HepG2 (cell line): Measurements from ENCODE around the gene ELP5. TPM values are rescaled to one million over a fixed set of nuclear protein-coding genes. Genes with fewer than 3 reads are reported as not detected.

Experiments used
- FIP1L1 ChIP-seq: fragments of 200-400 bp; formaldehyde crosslinking; IDR thresholded peaks from 2 replicates; pipeline ENCODE4 v1.6.1; 2018; ENCODE audit warnings: low read depth, mild to moderate bottlenecking, low read length, moderate library complexity, borderline replicate concordance; ENCODE audit not compliant: insufficient read depth
- GATAD1 ChIP-seq: IDR thresholded peaks from 2 replicates; pipeline ENCODE4 v1.6.1; 2016; ENCODE audit warnings: missing genetic modification reagents, missing compliant biosample characterization
- KDM1A ChIP-seq: IDR thresholded peaks from 2 replicates; pipeline ENCODE4 v1.6.1; 2016; ENCODE audit warnings: missing compliant biosample characterization
- KLF15 ChIP-seq: sonication (generic); formaldehyde crosslinking; IDR thresholded peaks from 2 replicates; pipeline ENCODE4 v1.8.1; 2023; ENCODE audit warnings: borderline replicate concordance, mild to moderate bottlenecking, inconsistent platforms, missing genetic modification reagents, mixed read lengths
- MAF1 ChIP-seq: sonication (generic); formaldehyde crosslinking; IDR thresholded peaks from 2 replicates; pipeline ENCODE4 v1.5.0; 2020; ENCODE audit warnings: missing genetic modification reagents, borderline replicate concordance
- RELA ChIP-seq: sonication (generic); formaldehyde crosslinking; IDR thresholded peaks from 2 replicates; pipeline ENCODE4 v1.4.0; 2020; ENCODE audit warnings: missing genetic modification reagents
- ZNF12 ChIP-seq: sonication (generic); formaldehyde crosslinking; IDR thresholded peaks from 2 replicates; pipeline ENCODE4 v1.5.0; 2020; ENCODE audit warnings: missing genetic modification reagents
- ZNF530 ChIP-seq: sonication (generic); formaldehyde crosslinking; IDR thresholded peaks from 2 replicates; pipeline ENCODE4 v1.5.0; 2020; ENCODE audit warnings: low read depth, mild to moderate bottlenecking, missing genetic modification reagents
- ZSCAN25 ChIP-seq: sonication (generic); formaldehyde crosslinking; IDR thresholded peaks from 2 replicates; pipeline ENCODE4 v1.8.0; 2022; ENCODE audit warnings: mild to moderate bottlenecking, missing genetic modification reagents
- polyA plus RNA-seq, 8 experiments: library from polyadenylated mRNA; depleted of rRNA in 3 of 8; stranded (reverse) in 7 of 8; unstranded in 1 of 8; fragments of >200 nt; fragmentation: Illumina TruSeq in 4 of 8; extraction: Trizol in 4 of 8; gene quantifications; 2 replicates each; pipeline versions ENCODE4 v1.2.1 to v1.2.3, GENCODE V29; 2011 to 2016; ENCODE audit warnings: low read depth in 4 of 8, missing spikeins in 1 of 8, mixed read lengths in 1 of 8; ENCODE audit not compliant: insufficient read depth in 1 of 8
- total RNA-seq, 5 experiments: library from RNA; depleted of rRNA; stranded (reverse); fragments of >200 nt; fragmentation: Illumina TruSeq; extraction: Trizol; gene quantifications; 2 replicates each; pipeline ENCODE4 v1.2.3, GENCODE V29; 2016; ENCODE audit warnings: low read depth in 1 of 5
- TF ChIP-seq, protein P1 (sequence below): sonication (generic); formaldehyde crosslinking; IDR thresholded peaks from 2 replicates; pipeline ENCODE4 v1.4.0; 2020; ENCODE audit warnings: missing genetic modification reagents
- TF ChIP-seq, protein P2 (sequence below): sonication (generic); formaldehyde crosslinking; IDR thresholded peaks from 2 replicates; pipeline ENCODE4 v1.4.0; 2020; ENCODE audit warnings: missing genetic modification reagents
- TF ChIP-seq, protein P3 (sequence below): sonication (generic); formaldehyde crosslinking; IDR thresholded peaks from 2 replicates; pipeline ENCODE4 v1.4.0; 2020; ENCODE audit warnings: missing genetic modification reagents, borderline replicate concordance

Gene ELP5
- total and polyA plus RNA-seq, 2 of the 13 experiments (the other 11 are each of a cell fraction or from before 2014, with no cell fraction given) = 67.6 to 69.8 TPM

DNA sequence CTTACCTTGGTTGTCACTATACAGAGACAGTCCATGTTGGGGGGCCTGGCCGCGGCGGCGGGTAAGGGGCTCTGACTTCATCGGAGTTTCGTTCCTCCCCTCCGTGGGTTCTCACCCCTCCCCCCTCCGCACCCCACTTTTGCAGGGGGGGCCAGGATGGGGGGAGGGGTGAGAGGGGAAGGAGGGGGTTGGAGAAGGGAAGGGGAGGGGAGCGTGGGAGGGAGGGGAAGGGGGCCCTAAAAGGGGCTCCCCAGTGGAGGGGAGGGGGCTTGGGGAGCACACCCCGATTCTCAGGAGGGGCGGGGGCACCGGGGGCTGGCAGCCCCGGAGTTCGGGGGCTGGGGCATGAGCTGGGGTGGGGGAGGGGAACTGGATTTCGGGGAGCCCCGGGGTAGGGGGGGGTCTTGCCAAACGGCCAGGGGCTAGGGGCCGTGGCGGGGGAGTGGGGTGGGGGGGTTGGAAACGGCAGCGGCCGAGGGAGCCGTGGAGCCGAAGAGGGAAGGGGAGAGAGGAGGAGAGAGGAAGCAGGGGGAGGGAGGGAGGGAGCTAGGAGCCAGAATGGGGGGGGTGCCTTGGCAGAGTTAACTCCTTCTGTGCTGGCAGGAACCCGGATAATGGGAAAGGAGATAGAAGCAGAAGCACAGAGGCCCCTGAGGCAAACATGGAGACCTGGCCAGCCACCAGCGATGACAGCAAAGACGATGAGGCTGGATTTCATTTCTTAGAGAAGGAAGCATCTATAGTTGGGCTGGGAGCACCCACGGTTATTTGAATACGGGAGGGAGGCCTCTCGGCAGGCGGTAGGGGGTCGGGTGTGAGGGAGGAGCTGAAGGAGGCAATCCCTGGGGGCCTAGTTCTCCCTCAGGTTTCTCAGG, 34.7 kb upstream of the ELP5 start (continued):
- TF ChIP-seq, protein P1, sequence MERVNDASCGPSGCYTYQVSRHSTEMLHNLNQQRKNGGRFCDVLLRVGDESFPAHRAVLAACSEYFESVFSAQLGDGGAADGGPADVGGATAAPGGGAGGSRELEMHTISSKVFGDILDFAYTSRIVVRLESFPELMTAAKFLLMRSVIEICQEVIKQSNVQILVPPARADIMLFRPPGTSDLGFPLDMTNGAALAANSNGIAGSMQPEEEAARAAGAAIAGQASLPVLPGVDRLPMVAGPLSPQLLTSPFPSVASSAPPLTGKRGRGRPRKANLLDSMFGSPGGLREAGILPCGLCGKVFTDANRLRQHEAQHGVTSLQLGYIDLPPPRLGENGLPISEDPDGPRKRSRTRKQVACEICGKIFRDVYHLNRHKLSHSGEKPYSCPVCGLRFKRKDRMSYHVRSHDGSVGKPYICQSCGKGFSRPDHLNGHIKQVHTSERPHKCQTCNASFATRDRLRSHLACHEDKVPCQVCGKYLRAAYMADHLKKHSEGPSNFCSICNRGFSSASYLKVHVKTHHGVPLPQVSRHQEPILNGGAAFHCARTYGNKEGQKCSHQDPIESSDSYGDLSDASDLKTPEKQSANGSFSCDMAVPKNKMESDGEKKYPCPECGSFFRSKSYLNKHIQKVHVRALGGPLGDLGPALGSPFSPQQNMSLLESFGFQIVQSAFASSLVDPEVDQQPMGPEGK (CRISPR knock-in tag) = peak; percentile 42; the same call in 1 of the 2 replicates
- no peak for TF ChIP-seq FIP1L1
- no peak for TF ChIP-seq ZNF12 (CRISPR knock-in tag)
- no peak for TF ChIP-seq MAF1 (CRISPR knock-in tag)
- TF ChIP-seq RELA (CRISPR knock-in tag) = no peak
- no peak for TF ChIP-seq KDM1A (CRISPR knock-in tag)
- TF ChIP-seq, protein P2, sequence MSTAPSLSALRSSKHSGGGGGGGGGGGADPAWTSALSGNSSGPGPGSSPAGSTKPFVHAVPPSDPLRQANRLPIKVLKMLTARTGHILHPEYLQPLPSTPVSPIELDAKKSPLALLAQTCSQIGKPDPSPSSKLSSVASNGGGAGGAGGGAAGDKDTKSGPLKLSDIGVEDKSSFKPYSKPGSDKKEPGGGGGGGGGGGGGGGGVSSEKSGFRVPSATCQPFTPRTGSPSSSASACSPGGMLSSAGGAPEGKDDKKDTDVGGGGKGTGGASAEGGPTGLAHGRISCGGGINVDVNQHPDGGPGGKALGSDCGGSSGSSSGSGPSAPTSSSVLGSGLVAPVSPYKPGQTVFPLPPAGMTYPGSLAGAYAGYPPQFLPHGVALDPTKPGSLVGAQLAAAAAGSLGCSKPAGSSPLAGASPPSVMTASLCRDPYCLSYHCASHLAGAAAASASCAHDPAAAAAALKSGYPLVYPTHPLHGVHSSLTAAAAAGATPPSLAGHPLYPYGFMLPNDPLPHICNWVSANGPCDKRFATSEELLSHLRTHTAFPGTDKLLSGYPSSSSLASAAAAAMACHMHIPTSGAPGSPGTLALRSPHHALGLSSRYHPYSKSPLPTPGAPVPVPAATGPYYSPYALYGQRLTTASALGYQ (CRISPR knock-in tag) = no peak
- TF ChIP-seq GATAD1 = no peak
- TF ChIP-seq KLF15 (CRISPR knock-in tag) = no peak
- peak; percentile 95 for TF ChIP-seq ZSCAN25 (CRISPR knock-in tag)
- TF ChIP-seq, protein P3, sequence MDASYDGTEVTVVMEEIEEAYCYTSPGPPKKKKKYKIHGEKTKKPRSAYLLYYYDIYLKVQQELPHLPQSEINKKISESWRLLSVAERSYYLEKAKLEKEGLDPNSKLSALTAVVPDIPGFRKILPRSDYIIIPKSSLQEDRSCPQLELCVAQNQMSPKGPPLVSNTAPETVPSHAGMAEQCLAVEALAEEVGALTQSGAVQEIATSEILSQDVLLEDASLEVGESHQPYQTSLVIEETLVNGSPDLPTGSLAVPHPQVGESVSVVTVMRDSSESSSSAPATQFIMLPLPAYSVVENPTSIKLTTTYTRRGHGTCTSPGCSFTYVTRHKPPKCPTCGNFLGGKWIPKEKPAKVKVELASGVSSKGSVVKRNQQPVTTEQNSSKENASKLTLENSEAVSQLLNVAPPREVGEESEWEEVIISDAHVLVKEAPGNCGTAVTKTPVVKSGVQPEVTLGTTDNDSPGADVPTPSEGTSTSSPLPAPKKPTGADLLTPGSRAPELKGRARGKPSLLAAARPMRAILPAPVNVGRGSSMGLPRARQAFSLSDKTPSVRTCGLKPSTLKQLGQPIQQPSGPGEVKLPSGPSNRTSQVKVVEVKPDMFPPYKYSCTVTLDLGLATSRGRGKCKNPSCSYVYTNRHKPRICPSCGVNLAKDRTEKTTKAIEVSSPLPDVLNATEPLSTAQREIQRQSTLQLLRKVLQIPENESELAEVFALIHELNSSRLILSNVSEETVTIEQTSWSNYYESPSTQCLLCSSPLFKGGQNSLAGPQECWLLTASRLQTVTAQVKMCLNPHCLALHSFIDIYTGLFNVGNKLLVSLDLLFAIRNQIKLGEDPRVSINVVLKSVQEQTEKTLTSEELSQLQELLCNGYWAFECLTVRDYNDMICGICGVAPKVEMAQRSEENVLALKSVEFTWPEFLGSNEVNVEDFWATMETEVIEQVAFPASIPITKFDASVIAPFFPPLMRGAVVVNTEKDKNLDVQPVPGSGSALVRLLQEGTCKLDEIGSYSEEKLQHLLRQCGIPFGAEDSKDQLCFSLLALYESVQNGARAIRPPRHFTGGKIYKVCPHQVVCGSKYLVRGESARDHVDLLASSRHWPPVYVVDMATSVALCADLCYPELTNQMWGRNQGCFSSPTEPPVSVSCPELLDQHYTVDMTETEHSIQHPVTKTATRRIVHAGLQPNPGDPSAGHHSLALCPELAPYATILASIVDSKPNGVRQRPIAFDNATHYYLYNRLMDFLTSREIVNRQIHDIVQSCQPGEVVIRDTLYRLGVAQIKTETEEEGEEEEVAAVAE (CRISPR knock-in tag) = no peak
- no peak for TF ChIP-seq ZNF530
